K562 (cell line): ENCODE data around the gene ISY1. TPM values are rescaled to one million over a fixed set of nuclear protein-coding genes. Genes with fewer than 3 reads are reported as not detected.

ENCODE experiments used
- ATAC-seq: fragments of 200-7000 bp; cut with Tn5 transposase; 3 replicates; pipeline ENCODE4 v1.9.1; 2020; ENCODE audit warnings: moderate library complexity
- BruUV-seq: library from RNA; stranded (reverse); fragments of 400-500 nt; replicated peaks from 2 replicates; lab custom pipeline; 2021; lab: Mats Ljungman, UMichigan
- CTCF ChIA-PET: fragments of 300-600 bp; formaldehyde crosslinking; extraction: SDS; loops from one replicate; lab custom pipeline; 2021; ENCODE audit warnings: low intra/inter-chr PET ratio; lab: Yijun Ruan, JAX
- POLR2A ChIA-PET: fragments of 300-600, 350-650 bp; sonication (Branson Sonifier 250); formaldehyde crosslinking; extraction: SDS; loops from one replicate; lab custom pipeline; 2021; ENCODE audit warnings: antibody characterized with exemption, inconsistent platforms; lab: Yijun Ruan, JAX
- DNase-seq, 4 experiments: peaks; one replicate each; pipeline versions ENCODE4 v3.0.0 to v3.0.0-alpha.2; 2011 to 2018; ENCODE audit warnings: low spot score in 3 of 4, mixed read lengths in 3 of 4; ENCODE audit errors: extremely low read depth in 1 of 4
- FAIRE-seq: peaks from 2 replicates; lab custom pipeline; 2011; peaks lifted over from hg19 to GRCh38; lab: Jason Lieb, UNC
- H2AFZ ChIP-seq: 2 replicates; pipeline ENCODE4 v1.6.0; 2011; ENCODE audit warnings: low read depth, low read length, control low read depth, inconsistent platforms
- H3K27ac ChIP-seq: fragments of 200-600 bp; 3 replicates; pipeline ENCODE4 v1.8.0; 2011; ENCODE audit warnings: low read depth, mild to moderate bottlenecking, control low read depth, inconsistent platforms, low read length, moderate library complexity, mixed read lengths; ENCODE audit errors: extremely low read depth
- H3K27me3 ChIP-seq, 2 experiments: fragments of 300-600 bp in 1 of 2; 2 replicates in 1 of 2; 3 replicates in 1 of 2; pipeline versions ENCODE4 v1.6.0 to v1.8.0; 2011; ENCODE audit warnings: inconsistent platforms in 2 of 2, low read length in 2 of 2, mild to moderate bottlenecking in 1 of 2, mixed read lengths in 1 of 2, moderate library complexity in 1 of 2; ENCODE audit not compliant: control insufficient read depth in 2 of 2, insufficient read depth in 2 of 2
- H3K36me3 ChIP-seq: fragments of 300-600 bp; 3 replicates; pipeline ENCODE4 v1.8.0; 2011; ENCODE audit warnings: mild to moderate bottlenecking, low read length, inconsistent platforms; ENCODE audit not compliant: control insufficient read depth, insufficient read depth
- H3K4me1 ChIP-seq, 2 experiments: fragments of 200-600 bp in 1 of 2; replicated peaks in 1 of 2; 2 replicates in 1 of 2; 3 replicates in 1 of 2; pipeline versions ENCODE4 v1.5.1 to v1.8.0; 2011; ENCODE audit warnings: inconsistent platforms in 2 of 2, low read length in 2 of 2, mild to moderate bottlenecking in 1 of 2, mixed read lengths in 1 of 2, moderate library complexity in 1 of 2; ENCODE audit not compliant: control insufficient read depth in 2 of 2, insufficient read depth in 2 of 2
- H3K4me2 ChIP-seq: 2 replicates; pipeline ENCODE4 v1.6.1; 2011; ENCODE audit warnings: low read length, control low read depth, inconsistent platforms, mixed read lengths; ENCODE audit not compliant: insufficient read depth
- H3K4me3 ChIP-seq: fragments of 200-600 bp; sonication (generic), shearing (Covaris generic); 2 replicates; pipeline ENCODE4 v1.5.1; 2016; ENCODE audit warnings: control low read depth, inconsistent platforms
- H3K79me2 ChIP-seq: fragments of 200-600 bp; 3 replicates; pipeline ENCODE4 v1.8.0; 2011; ENCODE audit warnings: low read length, inconsistent platforms; ENCODE audit not compliant: control insufficient read depth, insufficient read depth
- H3K9ac ChIP-seq, 2 experiments: 2 replicates each; pipeline versions ENCODE4 v1.6.0 to v1.6.1; 2011; ENCODE audit warnings: low read depth in 2 of 2, low read length in 2 of 2, control low read depth in 1 of 2, inconsistent platforms in 1 of 2, mild to moderate bottlenecking in 1 of 2, mixed read lengths in 1 of 2; ENCODE audit not compliant: insufficient read depth in 1 of 2
- H3K9me1 ChIP-seq: one replicate; pipeline ENCODE4 v1.6.0; 2011; ENCODE audit warnings: inconsistent platforms, mild to moderate bottlenecking, low read length, moderate library complexity; ENCODE audit not compliant: control insufficient read depth, insufficient read depth
- H3K9me3 ChIP-seq: replicated peaks from 2 replicates; pipeline ENCODE4 v1.5.1; 2011; ENCODE audit warnings: low read depth, low read length, inconsistent platforms; ENCODE audit not compliant: control insufficient read depth, insufficient read depth
- H4K20me1 ChIP-seq: replicated peaks from 2 replicates; pipeline ENCODE4 v1.6.1; 2011; ENCODE audit warnings: low read length, inconsistent platforms, mixed read lengths; ENCODE audit not compliant: control insufficient read depth, insufficient read depth
- EHMT2 ChIP-seq: fragments of 450-650 bp; IDR thresholded peaks from 2 replicates; pipeline ENCODE4 v1.6.1; 2018; ENCODE audit warnings: antibody characterized with exemption
- ILF3 ChIP-seq: fragments of 450-650 bp; IDR thresholded peaks from 2 replicates; pipeline ENCODE4 v1.6.1; 2018; ENCODE audit warnings: antibody characterized with exemption, mild to moderate bottlenecking, moderate library complexity, borderline replicate concordance
- NCOA1 ChIP-seq: fragments of 450-650 bp; IDR thresholded peaks from 2 replicates; pipeline ENCODE4 v1.6.1; 2016; ENCODE audit warnings: low read depth
- NR2C2 ChIP-seq, 2 experiments: fragments of 200-800 bp in 1 of 2; sonication (Bioruptor generic) in 1 of 2; sonication (generic) in 1 of 2; formaldehyde crosslinking in 1 of 2; IDR thresholded peaks; 2 replicates each; pipeline versions ENCODE4 v1.6.1 to v1.8.0; 2016 to 2022; ENCODE audit warnings: mild to moderate bottlenecking in 1 of 2, missing compliant biosample characterization in 1 of 2, missing genetic modification characterization in 1 of 2, missing genetic modification reagents in 1 of 2
- PBX2 ChIP-seq, 2 experiments: IDR thresholded peaks in 1 of 2; conservative IDR thresholded peaks in 1 of 2; 2 replicates each; pipeline ENCODE4 v1.6.1; 2016; ENCODE audit warnings: low read depth in 2 of 2, mild to moderate bottlenecking in 1 of 2, missing compliant biosample characterization in 1 of 2, missing genetic modification characterization in 1 of 2, moderate library complexity in 1 of 2
- ZNF253 ChIP-seq: fragments of 250-450 bp; sonication (Bioruptor Pico); conservative IDR thresholded peaks from 2 replicates; pipeline ENCODE4 v1.6.1; 2021; ENCODE audit warnings: mild to moderate bottlenecking
- ZNF639 ChIP-seq, 2 experiments: fragments of 200-800 bp in 1 of 2; sonication (Bioruptor generic) in 1 of 2; sonication (generic) in 1 of 2; formaldehyde crosslinking in 1 of 2; IDR thresholded peaks in 1 of 2; conservative IDR thresholded peaks in 1 of 2; 2 replicates each; pipeline versions ENCODE4 v1.5.0 to v1.6.1; 2016 to 2020; ENCODE audit warnings: missing compliant biosample characterization in 1 of 2, missing genetic modification characterization in 1 of 2, missing genetic modification reagents in 1 of 2
- ZNF830 ChIP-seq: fragments of 250-450 bp; sonication (Bioruptor Pico); IDR thresholded peaks from 2 replicates; pipeline ENCODE4 v1.5.0; 2021; ENCODE audit warnings: mild to moderate bottlenecking
- WGBS: fragments of 100-300 bp; shearing (Covaris generic); methylation state at CpG from one replicate; pipeline ENCODE4 v1.1.6; 2016; ENCODE audit warnings: low coverage, mixed read lengths; ENCODE audit not compliant: insufficient coverage; ENCODE audit errors: missing lambda C conversion rate; 5-methylcytosine and 5-hydroxymethylcytosine counted together
- in situ Hi-C: fragments of 300-500 bp; cut with MboI; formaldehyde crosslinking; loops from 4 replicates; pipeline ENCODE4 v1.15.0; 2018; ENCODE audit warnings: inconsistent platforms, mixed read lengths
- intact Hi-C: fragments of 100-400 bp; cut with micrococcal nuclease; formaldehyde crosslinking; loops from 2 replicates; pipeline ENCODE4 v1.14.2; 2022
- polyA plus RNA-seq, 8 experiments: library from polyadenylated mRNA; depleted of rRNA in 4 of 8; stranded (reverse) in 5 of 8; unstranded in 3 of 8; fragments of >200 nt; fragmentation: Nextera tagmentation in 2 of 8; fragmentation: Illumina TruSeq in 1 of 8; extraction: Ambion mirVana in 2 of 8; extraction: Trizol in 1 of 8; gene quantifications; 2 replicates each; pipeline versions ENCODE4 v1.2.1 to v1.2.3, GENCODE V29; 2011 to 2014; ENCODE audit warnings: inconsistent platforms in 1 of 8, missing spikeins in 1 of 8
- total RNA-seq, 7 experiments: library from RNA; depleted of rRNA in 6 of 7; stranded (reverse); fragments of >200 nt in 6 of 7; fragmentation: Illumina TruSeq in 2 of 7; extraction: Trizol in 2 of 7; gene quantifications; 2 replicates each; pipeline versions ENCODE4 v1.2.1 to v1.2.3, GENCODE V29; 2011 to 2021; ENCODE audit warnings: low replicate concordance in 1 of 7
- TF ChIP-seq, protein P1 (sequence below): sonication (generic); formaldehyde crosslinking; IDR thresholded peaks from 2 replicates; pipeline ENCODE4 v1.8.0; 2023; ENCODE audit warnings: missing genetic modification reagents, mild to moderate bottlenecking, borderline replicate concordance

The ISY1 gene
- total and polyA plus RNA-seq, 9 of the 15 experiments (the other 6 are each of a cell fraction or from before 2014, with no cell fraction given), result 23.5 to 50.0 (median 32.9) TPM

- in situ Hi-C loops (no loop called here), intact Hi-C loops (no loop called here)
- H3K4me3 ChIP-seq, result no peak overlapping the region
- no peak overlapping the region; a peak in 1 of 4 replicates for H3K9ac ChIP-seq
- CTCF ChIA-PET, result no interaction called here
- H3K9me3 ChIP-seq, result no peaks in the 10 kb centered on the region
- H4K20me1 ChIP-seq, result 0 out of 2 replicates have a peak, but pooled peaks cover 3% of the 10 kb centered on the region
- ATAC-seq (no peak), DNase-seq (no peak), FAIRE-seq (no peak)
- H3K36me3 ChIP-seq, result no peaks in the 10 kb centered on the region
- no peaks in the 10 kb centered on the region for H3K9me1 ChIP-seq
- no TSS peak for BruUV-seq
- no peak overlapping the region for H3K4me2 ChIP-seq
- no peak overlapping the region for H3K27ac ChIP-seq
- no peaks in the 10 kb centered on the region for H3K79me2 ChIP-seq
- no peaks in the 10 kb centered on the region for H3K27me3 ChIP-seq
- 85% methylated on average over 5 of the region's 6 CpGs for WGBS
- POLR2A ChIA-PET, result no interaction called here
- no peak for TF ChIP-seq ZNF639 (CRISPR knock-in tag; conservative IDR thresholded peaks at IDR 0.05 in 1 of 2, IDR thresholded peaks at IDR 0.05 in 1 of 2)
- TF ChIP-seq PBX2 (CRISPR knock-in tag; IDR thresholded peaks at IDR 0.05; ENCODE audit: low read depth), result no peak
- no peak for TF ChIP-seq PBX2 (tag; conservative IDR thresholded peaks at IDR 0.05; ENCODE audit: low read depth)
- TF ChIP-seq ZNF830 (CRISPR knock-in tag), result no peak
- no peak for TF ChIP-seq NR2C2 (CRISPR knock-in tag; IDR thresholded peaks at IDR 0.05)
- TF ChIP-seq NR2C2 (tag; IDR thresholded peaks at IDR 0.05), result no peak
- no peak for TF ChIP-seq ZNF253 (CRISPR knock-in tag)
- no peak for TF ChIP-seq EHMT2
- no peak for TF ChIP-seq NCOA1
- TF ChIP-seq, protein P1, sequence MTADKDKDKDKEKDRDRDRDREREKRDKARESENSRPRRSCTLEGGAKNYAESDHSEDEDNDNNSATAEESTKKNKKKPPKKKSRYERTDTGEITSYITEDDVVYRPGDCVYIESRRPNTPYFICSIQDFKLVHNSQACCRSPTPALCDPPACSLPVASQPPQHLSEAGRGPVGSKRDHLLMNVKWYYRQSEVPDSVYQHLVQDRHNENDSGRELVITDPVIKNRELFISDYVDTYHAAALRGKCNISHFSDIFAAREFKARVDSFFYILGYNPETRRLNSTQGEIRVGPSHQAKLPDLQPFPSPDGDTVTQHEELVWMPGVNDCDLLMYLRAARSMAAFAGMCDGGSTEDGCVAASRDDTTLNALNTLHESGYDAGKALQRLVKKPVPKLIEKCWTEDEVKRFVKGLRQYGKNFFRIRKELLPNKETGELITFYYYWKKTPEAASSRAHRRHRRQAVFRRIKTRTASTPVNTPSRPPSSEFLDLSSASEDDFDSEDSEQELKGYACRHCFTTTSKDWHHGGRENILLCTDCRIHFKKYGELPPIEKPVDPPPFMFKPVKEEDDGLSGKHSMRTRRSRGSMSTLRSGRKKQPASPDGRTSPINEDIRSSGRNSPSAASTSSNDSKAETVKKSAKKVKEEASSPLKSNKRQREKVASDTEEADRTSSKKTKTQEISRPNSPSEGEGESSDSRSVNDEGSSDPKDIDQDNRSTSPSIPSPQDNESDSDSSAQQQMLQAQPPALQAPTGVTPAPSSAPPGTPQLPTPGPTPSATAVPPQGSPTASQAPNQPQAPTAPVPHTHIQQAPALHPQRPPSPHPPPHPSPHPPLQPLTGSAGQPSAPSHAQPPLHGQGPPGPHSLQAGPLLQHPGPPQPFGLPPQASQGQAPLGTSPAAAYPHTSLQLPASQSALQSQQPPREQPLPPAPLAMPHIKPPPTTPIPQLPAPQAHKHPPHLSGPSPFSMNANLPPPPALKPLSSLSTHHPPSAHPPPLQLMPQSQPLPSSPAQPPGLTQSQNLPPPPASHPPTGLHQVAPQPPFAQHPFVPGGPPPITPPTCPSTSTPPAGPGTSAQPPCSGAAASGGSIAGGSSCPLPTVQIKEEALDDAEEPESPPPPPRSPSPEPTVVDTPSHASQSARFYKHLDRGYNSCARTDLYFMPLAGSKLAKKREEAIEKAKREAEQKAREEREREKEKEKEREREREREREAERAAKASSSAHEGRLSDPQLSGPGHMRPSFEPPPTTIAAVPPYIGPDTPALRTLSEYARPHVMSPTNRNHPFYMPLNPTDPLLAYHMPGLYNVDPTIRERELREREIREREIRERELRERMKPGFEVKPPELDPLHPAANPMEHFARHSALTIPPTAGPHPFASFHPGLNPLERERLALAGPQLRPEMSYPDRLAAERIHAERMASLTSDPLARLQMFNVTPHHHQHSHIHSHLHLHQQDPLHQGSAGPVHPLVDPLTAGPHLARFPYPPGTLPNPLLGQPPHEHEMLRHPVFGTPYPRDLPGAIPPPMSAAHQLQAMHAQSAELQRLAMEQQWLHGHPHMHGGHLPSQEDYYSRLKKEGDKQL (CRISPR knock-in tag), result no peak
- no peak for TF ChIP-seq ILF3
- H3K4me1 ChIP-seq, result peaks cover 12 to 19% of the 10 kb centered on the region in 2 experiments; a peak in 4 of 5 replicates
- no peak overlapping the region for H2AFZ ChIP-seq
Measured at GRCh38 chr3:129104051-129104450, 56.8 kb downstream of the ISY1 start.
